PFSK-1 (cell line): ENCODE measurements around the gene HLA-DPB1.

Experiments used
- FOXP2 ChIP-seq: optimal IDR thresholded peaks from 2 replicates; pipeline ENCODE3; 2011; ENCODE audit warnings: borderline replicate concordance, control low read depth, inconsistent platforms; ENCODE audit not compliant: insufficient read depth; ENCODE audit errors: extremely low read length, extremely low read depth
- POLR2AphosphoS5 ChIP-seq: IDR thresholded peaks from 2 replicates; pipeline ENCODE4 v1.6.1; 2012; ENCODE audit warnings: low read depth, mild to moderate bottlenecking, control low read depth, low read length, moderate library complexity
- SIN3A ChIP-seq: IDR thresholded peaks from 2 replicates; pipeline ENCODE4 v1.6.1; 2012; ENCODE audit warnings: mild to moderate bottlenecking, low read length, moderate library complexity, borderline replicate concordance; ENCODE audit not compliant: insufficient read depth
- TAF1 ChIP-seq: IDR thresholded peaks from 2 replicates; pipeline ENCODE4 v1.6.1; 2012; ENCODE audit warnings: low read length, control low read depth, borderline replicate concordance; ENCODE audit not compliant: insufficient read depth
- TF ChIP-seq, protein P1 (sequence below), 2 experiments: IDR thresholded peaks; 2 replicates each; pipeline versions ENCODE4 v1.6.1 to v1.8.0; 2011 to 2012; ENCODE audit warnings: low read depth in 2 of 2, low read length in 2 of 2, control low read depth in 1 of 2, inconsistent platforms in 1 of 2, mild to moderate bottlenecking in 1 of 2, moderate library complexity in 1 of 2; ENCODE audit not compliant: insufficient read depth in 1 of 2

- no peak for TF ChIP-seq POLR2AphosphoS5
- no peak for TF ChIP-seq TAF1
- TF ChIP-seq SIN3A = no peak
- TF ChIP-seq, protein P1, sequence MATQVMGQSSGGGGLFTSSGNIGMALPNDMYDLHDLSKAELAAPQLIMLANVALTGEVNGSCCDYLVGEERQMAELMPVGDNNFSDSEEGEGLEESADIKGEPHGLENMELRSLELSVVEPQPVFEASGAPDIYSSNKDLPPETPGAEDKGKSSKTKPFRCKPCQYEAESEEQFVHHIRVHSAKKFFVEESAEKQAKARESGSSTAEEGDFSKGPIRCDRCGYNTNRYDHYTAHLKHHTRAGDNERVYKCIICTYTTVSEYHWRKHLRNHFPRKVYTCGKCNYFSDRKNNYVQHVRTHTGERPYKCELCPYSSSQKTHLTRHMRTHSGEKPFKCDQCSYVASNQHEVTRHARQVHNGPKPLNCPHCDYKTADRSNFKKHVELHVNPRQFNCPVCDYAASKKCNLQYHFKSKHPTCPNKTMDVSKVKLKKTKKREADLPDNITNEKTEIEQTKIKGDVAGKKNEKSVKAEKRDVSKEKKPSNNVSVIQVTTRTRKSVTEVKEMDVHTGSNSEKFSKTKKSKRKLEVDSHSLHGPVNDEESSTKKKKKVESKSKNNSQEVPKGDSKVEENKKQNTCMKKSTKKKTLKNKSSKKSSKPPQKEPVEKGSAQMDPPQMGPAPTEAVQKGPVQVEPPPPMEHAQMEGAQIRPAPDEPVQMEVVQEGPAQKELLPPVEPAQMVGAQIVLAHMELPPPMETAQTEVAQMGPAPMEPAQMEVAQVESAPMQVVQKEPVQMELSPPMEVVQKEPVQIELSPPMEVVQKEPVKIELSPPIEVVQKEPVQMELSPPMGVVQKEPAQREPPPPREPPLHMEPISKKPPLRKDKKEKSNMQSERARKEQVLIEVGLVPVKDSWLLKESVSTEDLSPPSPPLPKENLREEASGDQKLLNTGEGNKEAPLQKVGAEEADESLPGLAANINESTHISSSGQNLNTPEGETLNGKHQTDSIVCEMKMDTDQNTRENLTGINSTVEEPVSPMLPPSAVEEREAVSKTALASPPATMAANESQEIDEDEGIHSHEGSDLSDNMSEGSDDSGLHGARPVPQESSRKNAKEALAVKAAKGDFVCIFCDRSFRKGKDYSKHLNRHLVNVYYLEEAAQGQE (IDR thresholded peaks at IDR 0.05; ENCODE audit: insufficient read depth in 1 of 2, low read depth in 2 of 2, low read length in 2 of 2) = no peak
- no peak for TF ChIP-seq FOXP2
Measured at GRCh38 chr6:33112148-33112547, 36.4 kb downstream of the HLA-DPB1 start.
